Adipocyte (in vitro differentiated cells): ENCODE results near the gene CORIN.
A peak's percentile ranks its signal among the peaks of the same experiment; 100 is the strongest.

Experiments
- DNase-seq: peaks from one replicate; pipeline ENCODE4 v3.0.0-alpha.2; 2015; ENCODE audit warnings: low read depth
- H3K27me3 ChIP-seq: replicated peaks from 2 replicates; pipeline ENCODE4 v1.7.0; 2013; ENCODE audit warnings: mild to moderate bottlenecking, low read length, moderate library complexity; ENCODE audit not compliant: control insufficient read depth, insufficient read depth
- H3K36me3 ChIP-seq: 2 replicates; pipeline ENCODE4 v1.7.0; 2013; ENCODE audit warnings: low read length, mild to moderate bottlenecking, moderate library complexity; ENCODE audit not compliant: control insufficient read depth, insufficient read depth, severe bottlenecking
- H3K4me1 ChIP-seq: 2 replicates; pipeline ENCODE4 v1.7.0; 2013; ENCODE audit warnings: mild to moderate bottlenecking, low read length, moderate library complexity; ENCODE audit not compliant: control insufficient read depth, insufficient read depth
- H3K4me3 ChIP-seq: 2 replicates; pipeline ENCODE4 v1.7.0; 2013; ENCODE audit warnings: mild to moderate bottlenecking, low read length, moderate library complexity
- H3K9ac ChIP-seq: 2 replicates; pipeline ENCODE4 v1.7.0; 2013; ENCODE audit warnings: mild to moderate bottlenecking, low read length, moderate library complexity
- H3K9me3 ChIP-seq: 2 replicates; pipeline ENCODE4 v1.7.0; 2013; ENCODE audit warnings: mild to moderate bottlenecking, low read length, moderate library complexity; ENCODE audit not compliant: control insufficient read depth

CORIN gene, protein sequence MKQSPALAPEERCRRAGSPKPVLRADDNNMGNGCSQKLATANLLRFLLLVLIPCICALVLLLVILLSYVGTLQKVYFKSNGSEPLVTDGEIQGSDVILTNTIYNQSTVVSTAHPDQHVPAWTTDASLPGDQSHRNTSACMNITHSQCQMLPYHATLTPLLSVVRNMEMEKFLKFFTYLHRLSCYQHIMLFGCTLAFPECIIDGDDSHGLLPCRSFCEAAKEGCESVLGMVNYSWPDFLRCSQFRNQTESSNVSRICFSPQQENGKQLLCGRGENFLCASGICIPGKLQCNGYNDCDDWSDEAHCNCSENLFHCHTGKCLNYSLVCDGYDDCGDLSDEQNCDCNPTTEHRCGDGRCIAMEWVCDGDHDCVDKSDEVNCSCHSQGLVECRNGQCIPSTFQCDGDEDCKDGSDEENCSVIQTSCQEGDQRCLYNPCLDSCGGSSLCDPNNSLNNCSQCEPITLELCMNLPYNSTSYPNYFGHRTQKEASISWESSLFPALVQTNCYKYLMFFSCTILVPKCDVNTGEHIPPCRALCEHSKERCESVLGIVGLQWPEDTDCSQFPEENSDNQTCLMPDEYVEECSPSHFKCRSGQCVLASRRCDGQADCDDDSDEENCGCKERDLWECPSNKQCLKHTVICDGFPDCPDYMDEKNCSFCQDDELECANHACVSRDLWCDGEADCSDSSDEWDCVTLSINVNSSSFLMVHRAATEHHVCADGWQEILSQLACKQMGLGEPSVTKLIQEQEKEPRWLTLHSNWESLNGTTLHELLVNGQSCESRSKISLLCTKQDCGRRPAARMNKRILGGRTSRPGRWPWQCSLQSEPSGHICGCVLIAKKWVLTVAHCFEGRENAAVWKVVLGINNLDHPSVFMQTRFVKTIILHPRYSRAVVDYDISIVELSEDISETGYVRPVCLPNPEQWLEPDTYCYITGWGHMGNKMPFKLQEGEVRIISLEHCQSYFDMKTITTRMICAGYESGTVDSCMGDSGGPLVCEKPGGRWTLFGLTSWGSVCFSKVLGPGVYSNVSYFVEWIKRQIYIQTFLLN

DNA sequence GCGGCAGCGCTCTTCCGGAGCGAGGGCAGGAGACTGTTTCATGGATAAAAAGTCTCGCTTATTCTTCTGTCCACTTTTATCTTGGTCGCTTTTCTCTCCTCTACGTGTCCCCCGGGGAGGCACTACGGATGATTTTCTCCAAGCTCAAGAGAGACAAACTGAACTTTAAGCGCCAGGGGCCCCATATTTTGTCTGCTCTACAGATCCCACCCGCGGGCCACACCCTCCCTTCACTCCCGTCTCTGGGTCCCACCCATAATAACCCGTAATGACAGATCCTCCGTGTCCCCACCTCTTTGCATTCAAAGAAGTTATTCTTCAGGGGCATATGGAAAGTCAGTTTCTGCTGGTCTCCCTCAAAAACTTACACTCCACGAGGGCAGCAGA, at the start of gene CORIN:
CORIN (minus strand) TSS at position 160 of the 387 bp plus-strand sequence; CDS start at position 42, 118 bp downstream.
- peaks cover 31% of the 10 kb centered on the region for H3K4me1 ChIP-seq
- H3K9ac ChIP-seq: peak within 1 kb of the TSS; percentile 66
- no peaks in the 10 kb centered on the region for H3K36me3 ChIP-seq
- peaks cover 15% of the 10 kb centered on the region for H3K27me3 ChIP-seq
- peaks cover 6% of the 10 kb centered on the region for H3K9me3 ChIP-seq
- H3K4me3 ChIP-seq: peak within 1 kb of the TSS; percentile 82
- no peak for DNase-seq

DNA sequence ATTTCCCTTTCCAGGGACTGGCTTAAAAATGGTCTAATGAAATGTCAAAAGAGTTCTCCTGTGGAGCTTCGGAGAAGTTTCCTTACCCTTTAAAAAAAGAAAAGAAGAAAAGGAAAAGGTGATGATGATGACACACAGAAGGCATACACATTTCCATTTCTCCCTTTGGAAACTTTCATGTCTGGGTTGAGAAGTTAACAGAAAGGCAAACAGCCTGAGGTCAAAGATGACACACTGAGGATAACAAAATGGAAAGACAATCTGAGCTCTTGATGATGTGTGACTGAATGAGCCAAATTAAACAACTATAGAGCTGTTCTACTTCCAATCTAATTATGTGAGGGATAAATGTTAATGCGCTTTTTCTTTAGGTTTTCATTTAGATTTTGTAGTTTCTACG, 44.4 kb upstream of the CORIN start:
- DNase-seq: peak; percentile 6
- Histone ChIP-seq H3K9me3 (no peaks in the 10 kb centered on the region), H3K36me3 (peaks cover 72% of the 10 kb centered on the region), H3K4me1 (peaks cover 2% of the 10 kb centered on the region), H3K9ac (no peak overlapping the region), H3K4me3 (no peak overlapping the region), H3K27me3 (no peaks in the 10 kb centered on the region)

DNA sequence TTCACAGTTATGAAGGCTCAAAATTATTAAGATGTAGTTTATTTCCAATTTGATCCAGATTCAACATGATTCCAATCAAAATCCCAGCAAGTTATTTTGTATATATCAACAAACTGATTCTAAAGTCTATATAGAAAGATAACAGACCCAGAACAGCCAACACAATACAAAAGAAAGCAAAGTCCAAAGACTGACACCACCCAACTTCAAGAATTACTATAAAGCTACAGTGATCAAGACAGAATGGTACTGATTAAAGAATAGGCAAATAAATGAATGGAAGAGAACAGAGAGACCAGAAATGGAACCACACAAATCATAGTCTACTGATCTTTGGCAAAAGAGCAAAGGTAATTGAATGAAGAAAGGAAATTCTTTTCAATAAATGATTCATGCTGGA, 41.6 kb upstream of the CORIN start:
- no peaks in the 10 kb centered on the region for H3K27me3 ChIP-seq
- no peaks in the 10 kb centered on the region for H3K9me3 ChIP-seq
- DNase-seq: no peak
- no peak overlapping the region for H3K4me3 ChIP-seq
- H3K36me3 ChIP-seq: peaks cover 54% of the 10 kb centered on the region
- peaks cover 14% of the 10 kb centered on the region for H3K4me1 ChIP-seq
- no peak overlapping the region for H3K9ac ChIP-seq

DNA sequence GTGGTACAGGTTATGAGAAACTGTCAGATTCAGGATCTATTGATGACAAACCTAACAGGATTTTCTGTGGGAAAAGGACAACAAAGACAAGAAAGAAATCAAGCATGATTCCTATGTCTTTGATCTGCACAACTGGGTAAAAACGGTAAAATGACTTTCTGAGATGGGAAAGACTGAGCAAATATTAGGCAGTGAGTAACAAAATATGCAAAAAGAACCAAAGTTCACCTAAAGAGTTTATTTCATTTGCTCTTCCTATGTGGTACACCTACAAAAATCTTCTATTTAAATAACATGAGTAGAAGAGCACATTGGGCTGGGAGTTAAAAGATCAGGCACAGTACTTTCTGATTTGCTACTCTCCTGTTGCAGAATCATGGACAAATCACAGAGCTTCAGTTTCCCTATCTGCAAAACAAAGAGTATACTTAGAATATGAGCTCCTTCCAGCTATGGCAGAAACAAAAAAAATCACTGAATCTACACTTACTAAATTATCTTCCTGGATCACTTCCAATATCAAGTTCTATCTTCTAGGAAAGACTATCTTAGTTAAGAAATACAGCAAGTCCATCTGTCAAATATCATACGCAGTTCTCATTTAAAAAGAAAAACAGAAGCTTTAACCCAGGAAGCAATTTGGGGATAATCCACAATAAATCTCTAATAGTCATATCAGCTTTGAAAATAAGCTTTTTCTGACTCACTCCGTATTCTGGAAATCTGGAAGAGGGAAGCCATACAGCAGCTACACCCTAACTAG, 39.1 kb upstream of the CORIN start:
- H3K27me3 ChIP-seq: no peaks in the 10 kb centered on the region
- H3K4me1 ChIP-seq: peaks cover 14% of the 10 kb centered on the region
- peaks cover 51% of the 10 kb centered on the region for H3K36me3 ChIP-seq
- no peak overlapping the region for H3K9ac ChIP-seq
- H3K9me3 ChIP-seq: peaks cover 10% of the 10 kb centered on the region
- H3K4me3 ChIP-seq: peak overlapping the region; percentile 39
- no peak for DNase-seq

DNA sequence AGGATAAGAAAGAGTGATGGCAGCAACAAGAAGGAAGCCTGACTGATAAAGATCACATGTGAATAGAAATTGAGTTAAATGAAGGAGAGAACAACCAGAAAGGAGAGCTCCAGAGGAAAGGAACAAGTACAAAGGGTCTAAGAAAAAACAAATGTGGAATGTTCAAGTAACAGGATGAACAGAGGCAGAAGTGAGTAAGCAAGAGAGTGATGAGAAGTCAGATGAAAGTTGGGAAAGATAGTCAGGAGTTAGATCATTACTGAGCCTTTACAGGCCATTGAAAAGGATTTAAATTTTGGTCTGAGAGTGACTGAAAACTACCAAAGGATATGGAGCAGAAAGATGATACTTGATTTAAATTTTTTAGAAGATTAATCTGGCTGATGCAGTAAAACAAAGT, 38.4 kb upstream of the CORIN start:
- Histone ChIP-seq H3K4me3 (peak overlapping the region; percentile 39), H3K36me3 (peaks cover 51% of the 10 kb centered on the region)

DNA sequence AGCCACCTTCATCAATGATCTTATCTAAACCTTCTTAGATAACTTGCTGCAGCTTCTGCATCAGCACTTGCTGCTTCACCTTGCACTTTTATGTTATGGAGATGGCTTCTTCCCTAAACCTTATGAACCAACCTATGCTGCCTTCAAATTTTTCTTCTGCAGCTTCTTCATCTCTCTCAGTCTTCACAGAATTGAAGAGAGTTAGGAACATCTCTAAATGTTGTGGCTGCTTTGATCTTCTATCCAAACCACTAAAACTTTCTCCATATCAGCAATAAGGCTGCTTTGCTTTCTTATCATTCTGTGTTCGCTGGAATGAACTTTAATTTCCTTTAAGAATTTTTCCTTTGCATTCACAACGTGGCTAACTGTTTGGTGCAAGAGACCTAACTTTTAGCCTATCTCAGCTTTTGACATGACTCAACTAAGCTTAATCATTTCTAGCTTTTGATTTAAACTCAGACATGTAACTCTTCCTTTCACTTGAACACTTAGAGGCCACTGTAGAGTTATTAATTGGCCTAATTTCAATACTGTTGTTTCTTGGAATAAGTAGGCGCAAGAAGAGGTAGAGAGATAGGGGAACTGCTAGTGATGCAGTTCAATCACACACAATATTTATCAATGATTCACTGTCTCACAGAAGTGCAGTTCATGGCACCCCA, 36.1 kb upstream of the CORIN start:
- Histone ChIP-seq H3K9ac (no peak overlapping the region), H3K4me1 (peaks cover 14% of the 10 kb centered on the region), H3K36me3 (peaks cover 46% of the 10 kb centered on the region), H3K27me3 (no peaks in the 10 kb centered on the region), H3K9me3 (peaks cover 10% of the 10 kb centered on the region), H3K4me3 (no peak overlapping the region)
- no peak for DNase-seq

More for the DNA sequence above, 38.4 kb upstream of the CORIN start:
- peaks cover 14% of the 10 kb centered on the region for H3K4me1 ChIP-seq
- peak; percentile 34 for DNase-seq
- no peak overlapping the region for H3K9ac ChIP-seq
- H3K27me3 ChIP-seq: no peaks in the 10 kb centered on the region
- H3K9me3 ChIP-seq: peaks cover 10% of the 10 kb centered on the region

DNA sequence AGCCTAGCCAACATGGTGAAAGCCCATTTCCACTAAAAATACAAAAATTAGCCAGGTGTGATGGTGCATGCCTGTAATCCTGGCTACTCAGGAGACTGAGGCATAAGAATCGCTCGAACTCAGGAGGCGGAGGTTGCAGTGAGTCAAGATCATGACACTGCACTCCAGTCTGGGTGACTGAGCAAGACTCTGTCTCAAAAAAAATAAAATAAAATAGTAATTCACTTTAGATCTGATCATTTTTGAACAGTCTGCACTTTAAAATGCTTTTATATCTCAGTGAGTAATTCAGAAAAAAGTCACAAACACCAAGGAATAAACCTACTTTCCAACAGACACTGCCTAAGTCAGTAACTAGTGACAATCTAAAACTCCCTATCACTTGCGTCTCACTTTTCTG, 25.6 kb upstream of the CORIN start:
- Histone ChIP-seq H3K4me1 (peaks cover 22% of the 10 kb centered on the region), H3K9me3 (no peaks in the 10 kb centered on the region), H3K9ac (no peak overlapping the region), H3K36me3 (peaks cover 6% of the 10 kb centered on the region), H3K4me3 (no peak overlapping the region), H3K27me3 (no peaks in the 10 kb centered on the region)
- DNase-seq: no peak

DNA sequence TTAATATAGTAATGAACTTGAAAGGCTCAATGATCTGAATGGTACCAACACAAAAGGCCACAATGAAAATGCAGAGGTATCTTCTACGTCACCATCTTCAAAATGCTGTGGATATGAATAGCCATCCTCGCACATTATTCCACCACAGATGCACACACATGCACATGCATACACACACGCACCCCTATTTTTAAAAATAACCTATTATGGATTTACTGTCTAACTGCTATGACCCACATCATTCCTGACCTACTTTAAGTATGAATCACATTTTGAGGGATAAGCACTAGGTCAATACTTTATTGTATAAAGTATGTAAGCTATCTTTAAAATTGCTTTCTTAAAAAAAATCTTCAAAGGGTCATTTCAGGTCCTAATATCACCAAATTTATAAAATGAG, 24.4 kb upstream of the CORIN start:
- Histone ChIP-seq H3K4me1 (peaks cover 22% of the 10 kb centered on the region), H3K9ac (no peak overlapping the region), H3K27me3 (no peaks in the 10 kb centered on the region), H3K4me3 (peak overlapping the region; percentile 48), H3K36me3 (peaks cover 6% of the 10 kb centered on the region), H3K9me3 (no peaks in the 10 kb centered on the region)
- peak; percentile 53 for DNase-seq

DNA sequence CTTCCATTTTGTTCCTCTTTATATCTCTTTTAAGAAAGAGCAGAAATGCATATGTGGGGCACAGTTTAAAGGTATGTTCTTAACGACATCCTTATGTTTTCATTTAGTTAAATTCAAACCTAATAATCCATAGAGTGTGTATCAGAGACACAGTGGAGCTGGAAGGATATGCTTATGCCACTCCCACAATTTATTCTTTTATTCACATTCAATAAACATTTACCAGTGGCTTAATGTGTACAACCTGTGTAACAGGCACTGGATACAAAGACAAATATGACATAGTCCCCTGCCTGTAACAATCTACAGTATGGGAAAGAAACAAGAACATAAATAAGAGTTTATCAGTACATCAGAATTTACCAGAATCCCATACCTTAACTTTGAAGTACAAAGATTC, 22.4 kb upstream of the CORIN start:
- Histone ChIP-seq H3K36me3 (peaks cover 6% of the 10 kb centered on the region), H3K9me3 (no peaks in the 10 kb centered on the region), H3K4me3 (no peak overlapping the region), H3K27me3 (no peaks in the 10 kb centered on the region), H3K4me1 (peaks cover 31% of the 10 kb centered on the region), H3K9ac (no peak overlapping the region)
- no peak for DNase-seq

DNA sequence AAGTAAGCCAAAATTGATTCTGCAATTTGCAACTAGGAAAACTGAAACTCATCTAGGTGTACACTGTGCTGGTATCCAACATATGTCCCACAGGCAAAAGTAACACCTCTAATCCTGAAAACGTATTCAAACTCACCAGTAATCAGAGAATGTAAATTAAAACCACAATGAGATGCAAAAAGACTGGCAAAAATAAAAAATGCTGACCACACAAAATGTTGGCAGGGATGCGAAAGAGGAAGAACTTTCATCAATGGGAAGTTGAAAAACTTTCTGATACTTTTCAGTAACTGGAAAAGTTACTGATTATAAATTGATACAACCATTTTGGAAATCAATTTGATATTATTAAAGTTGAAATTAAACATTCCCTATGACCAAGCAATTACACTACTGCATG, 20.1 kb upstream of the CORIN start:
- Histone ChIP-seq H3K4me1 (peaks cover 39% of the 10 kb centered on the region), H3K36me3 (peaks cover 12% of the 10 kb centered on the region), H3K4me3 (no peak overlapping the region), H3K27me3 (no peaks in the 10 kb centered on the region), H3K9ac (no peak overlapping the region), H3K9me3 (peaks cover 6% of the 10 kb centered on the region)
- no peak for DNase-seq
